Fibroblast of lung (primary cell): ENCODE data around the gene IPP. TPM values are rescaled to one million over a fixed set of nuclear protein-coding genes. Genes with fewer than 3 reads are reported as not detected.

ENCODE experiments used
- DNase-seq, 2 donors: peaks; one replicate each; pipeline versions ENCODE4 v3.0.0 to v3.0.0-alpha.2; 2010; ENCODE audit warnings: low read depth in 2 of 2
- H2AFZ ChIP-seq: 2 replicates; pipeline ENCODE4 v1.5.1; 2012; ENCODE audit warnings: low read length, control low read depth, inconsistent platforms
- H3K27ac ChIP-seq: 2 replicates; pipeline ENCODE4 v1.5.1; 2011; ENCODE audit warnings: low read length, control low read depth; ENCODE audit not compliant: insufficient read depth
- H3K27me3 ChIP-seq: 2 replicates; pipeline ENCODE4 v1.5.1; 2011; ENCODE audit warnings: mild to moderate bottlenecking, low read length; ENCODE audit not compliant: control insufficient read depth, insufficient read depth
- H3K36me3 ChIP-seq: 2 replicates; pipeline ENCODE4 v1.5.1; 2011; ENCODE audit warnings: low read length; ENCODE audit not compliant: control insufficient read depth, insufficient read depth
- H3K4me1 ChIP-seq: 2 replicates; pipeline ENCODE4 v1.5.1; 2011; ENCODE audit warnings: low read length; ENCODE audit not compliant: control insufficient read depth, insufficient read depth; ENCODE audit errors: extremely low read depth
- H3K4me2 ChIP-seq: 2 replicates; pipeline ENCODE4 v1.5.1; 2011; ENCODE audit warnings: low read length, control low read depth; ENCODE audit not compliant: insufficient read depth; ENCODE audit errors: extremely low read depth
- H3K4me3 ChIP-seq, 4 experiments: fragments of 200-600 bp in 1 of 4; sonication (generic) in 1 of 4; replicated peaks in 1 of 4; 2 replicates each; pipeline ENCODE4 v1.5.1; 2011 to 2016; ENCODE audit warnings: low read length in 4 of 4, low read depth in 3 of 4, mild to moderate bottlenecking in 3 of 4, control low read depth in 2 of 4, inconsistent platforms in 1 of 4, mixed read lengths in 1 of 4; ENCODE audit not compliant: insufficient read depth in 1 of 4; ENCODE audit errors: control extremely low read depth in 1 of 4
- H3K79me2 ChIP-seq: 2 replicates; pipeline ENCODE4 v1.5.1; 2012; ENCODE audit warnings: mild to moderate bottlenecking, low read length, inconsistent platforms; ENCODE audit not compliant: control insufficient read depth, insufficient read depth
- H3K9ac ChIP-seq: 2 replicates; pipeline ENCODE4 v1.5.1; 2011; ENCODE audit warnings: mild to moderate bottlenecking, low read length, control low read depth; ENCODE audit not compliant: insufficient read depth
- H3K9me3 ChIP-seq: 2 replicates; pipeline ENCODE4 v1.5.1; 2012; ENCODE audit warnings: low read depth, low read length; ENCODE audit not compliant: control insufficient read depth, insufficient read depth
- H4K20me1 ChIP-seq: 2 replicates; pipeline ENCODE4 v1.5.1; 2011; ENCODE audit warnings: low read length; ENCODE audit not compliant: control insufficient read depth, insufficient read depth; ENCODE audit errors: extremely low read depth
- EZH2 ChIP-seq: IDR thresholded peaks from 2 replicates; pipeline ENCODE4 v1.5.1; 2012; ENCODE audit warnings: low read length, control low read depth, mild to moderate bottlenecking; ENCODE audit errors: missing control alignments
- polyA plus RNA-seq, 2 donors: library from polyadenylated mRNA; depleted of rRNA in 1 of 2; stranded (reverse) in 1 of 2; unstranded in 1 of 2; fragments of >200 nt; gene quantifications; 2 replicates each; pipeline ENCODE4 v1.2.1, GENCODE V29; 2011 to 2012; ENCODE audit warnings: missing spikeins in 1 of 2
- total RNA-seq: library from RNA; depleted of rRNA; stranded (reverse); fragments of >200 nt; gene quantifications from 2 replicates; pipeline ENCODE4 v1.2.1, GENCODE V29; 2014
- TF ChIP-seq, protein P1 (sequence below), 2 donors: IDR thresholded peaks in 1 of 2; conservative IDR thresholded peaks in 1 of 2; 1 replicate in 1 of 2; 2 replicates in 1 of 2; pipeline ENCODE4 v1.5.1; 2011 to 2012; ENCODE audit warnings: low read length in 2 of 2, control low read depth in 1 of 2, inconsistent platforms in 1 of 2, low read depth in 1 of 2, mild to moderate bottlenecking in 1 of 2

IPP gene
- total and polyA plus RNA-seq, 2 donors (not counting 1 experiment from before 2014, with no cell fraction given), result 11.0 to 15.2 TPM

DNA sequence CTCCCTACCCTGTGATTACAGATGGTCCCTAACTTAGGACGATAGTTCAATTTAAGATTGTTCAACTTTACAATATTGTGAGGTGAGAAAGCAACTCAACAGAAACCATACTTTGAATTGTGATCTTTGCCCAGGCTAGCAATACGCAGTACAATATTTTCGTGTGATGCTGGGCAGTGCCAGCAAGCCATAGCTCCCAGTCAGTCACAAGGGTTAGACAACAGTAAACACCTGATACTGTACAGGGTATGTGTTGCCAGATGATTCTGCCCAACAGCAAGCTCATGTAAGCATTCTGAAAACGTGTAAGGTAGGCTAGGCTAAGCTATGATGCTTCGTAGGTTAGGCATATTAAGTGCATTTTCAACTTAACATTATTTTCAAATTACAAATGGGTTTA, 76.0 kb downstream of the IPP start:
- peaks cover 6% of the 10 kb centered on the region for H4K20me1 ChIP-seq
- no peak overlapping the region for H3K4me2 ChIP-seq
- H3K36me3 ChIP-seq, result peaks cover 1% of the 10 kb centered on the region
- peaks cover 86% of the 10 kb centered on the region for H3K79me2 ChIP-seq
- H2AFZ ChIP-seq, result no peak overlapping the region
- H3K4me3 ChIP-seq, result no peak overlapping the region
- H3K9me3 ChIP-seq, result no peaks in the 10 kb centered on the region
- H3K9ac ChIP-seq, result no peak overlapping the region
- H3K4me1 ChIP-seq, result peaks cover 11% of the 10 kb centered on the region
- TF ChIP-seq, protein P1, sequence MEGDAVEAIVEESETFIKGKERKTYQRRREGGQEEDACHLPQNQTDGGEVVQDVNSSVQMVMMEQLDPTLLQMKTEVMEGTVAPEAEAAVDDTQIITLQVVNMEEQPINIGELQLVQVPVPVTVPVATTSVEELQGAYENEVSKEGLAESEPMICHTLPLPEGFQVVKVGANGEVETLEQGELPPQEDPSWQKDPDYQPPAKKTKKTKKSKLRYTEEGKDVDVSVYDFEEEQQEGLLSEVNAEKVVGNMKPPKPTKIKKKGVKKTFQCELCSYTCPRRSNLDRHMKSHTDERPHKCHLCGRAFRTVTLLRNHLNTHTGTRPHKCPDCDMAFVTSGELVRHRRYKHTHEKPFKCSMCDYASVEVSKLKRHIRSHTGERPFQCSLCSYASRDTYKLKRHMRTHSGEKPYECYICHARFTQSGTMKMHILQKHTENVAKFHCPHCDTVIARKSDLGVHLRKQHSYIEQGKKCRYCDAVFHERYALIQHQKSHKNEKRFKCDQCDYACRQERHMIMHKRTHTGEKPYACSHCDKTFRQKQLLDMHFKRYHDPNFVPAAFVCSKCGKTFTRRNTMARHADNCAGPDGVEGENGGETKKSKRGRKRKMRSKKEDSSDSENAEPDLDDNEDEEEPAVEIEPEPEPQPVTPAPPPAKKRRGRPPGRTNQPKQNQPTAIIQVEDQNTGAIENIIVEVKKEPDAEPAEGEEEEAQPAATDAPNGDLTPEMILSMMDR (conservative IDR thresholded peaks at IDR 0.05 in 1 of 2, IDR thresholded peaks at IDR 0.05 in 1 of 2; ENCODE audit: low read depth in 1 of 2, low read length in 2 of 2), result no peak
- TF ChIP-seq EZH2, result no peak
- DNase-seq, result no peak
- no peak overlapping the region for H3K27ac ChIP-seq
- H3K27me3 ChIP-seq, result no peaks in the 10 kb centered on the region

DNA sequence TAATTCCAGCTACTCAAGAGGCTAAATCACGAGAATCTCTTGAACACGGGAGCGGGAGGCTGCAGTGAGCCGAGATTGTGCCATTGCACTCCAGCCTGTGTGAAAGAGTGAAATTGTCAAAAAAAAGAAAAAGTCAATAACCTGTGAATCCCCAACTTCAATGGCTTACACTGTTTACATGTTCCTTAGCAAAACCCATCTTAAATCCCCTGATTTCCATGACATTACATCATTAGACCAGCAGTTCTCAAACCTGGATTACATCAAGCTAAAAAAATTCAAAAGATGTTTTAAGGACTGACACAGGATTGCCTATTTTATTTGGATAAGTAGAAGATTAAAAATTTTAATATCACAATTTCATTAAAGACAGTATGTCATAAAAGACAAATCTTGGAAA, 76.5 kb downstream of the IPP start:
- H3K27ac ChIP-seq, result no peak overlapping the region
- H2AFZ ChIP-seq, result no peak overlapping the region
- TF ChIP-seq, protein P1 (conservative IDR thresholded peaks at IDR 0.05 in 1 of 2, IDR thresholded peaks at IDR 0.05 in 1 of 2; ENCODE audit: low read depth in 1 of 2, low read length in 2 of 2), result no peak
- H4K20me1 ChIP-seq, result peaks cover 4% of the 10 kb centered on the region
- H3K36me3 ChIP-seq, result peaks cover 1% of the 10 kb centered on the region
- no peak overlapping the region for H3K4me2 ChIP-seq
- peak; percentile 37 to 40 for DNase-seq
- H3K9me3 ChIP-seq, result no peaks in the 10 kb centered on the region
- no peak overlapping the region for H3K4me3 ChIP-seq
- H3K27me3 ChIP-seq, result no peaks in the 10 kb centered on the region
- H3K9ac ChIP-seq, result no peak overlapping the region
- H3K4me1 ChIP-seq, result peaks cover 11% of the 10 kb centered on the region
- peaks cover 84% of the 10 kb centered on the region for H3K79me2 ChIP-seq

DNA sequence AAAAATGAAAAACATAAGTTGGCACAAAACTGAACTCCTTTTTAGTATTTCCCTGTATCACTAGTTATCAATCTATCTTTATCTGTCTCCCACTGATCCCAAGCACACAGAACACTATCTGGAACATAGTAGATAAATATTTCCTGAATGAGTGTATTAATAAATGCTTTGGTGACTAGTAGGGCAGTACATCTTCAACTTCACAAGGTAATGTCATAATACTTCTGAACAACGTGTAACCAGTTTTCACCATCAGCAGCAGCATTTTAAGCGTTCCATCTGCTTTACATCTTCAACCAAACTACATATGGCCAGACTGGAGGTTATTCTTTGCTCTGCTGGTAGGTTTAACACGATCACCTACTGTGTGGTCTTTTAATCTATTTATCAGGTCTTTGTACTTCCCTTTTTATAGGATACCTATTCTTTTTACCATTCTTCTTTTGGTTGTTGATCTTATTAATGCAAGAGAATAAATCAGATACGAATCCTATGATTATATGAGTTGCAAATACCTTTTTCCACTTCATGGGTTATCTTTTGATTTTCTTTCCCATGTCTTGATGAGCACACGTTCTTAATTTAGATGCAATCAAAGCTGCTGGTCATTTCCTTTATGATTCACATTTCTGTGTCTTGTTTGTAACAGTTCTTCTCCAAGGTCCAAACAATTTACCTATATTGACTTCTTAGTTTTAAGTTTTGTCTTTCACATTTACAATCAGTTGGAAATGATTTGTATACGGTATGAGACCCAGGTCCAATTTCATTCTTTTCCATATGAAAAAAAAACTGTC, 80.4 kb downstream of the IPP start:
- H3K9ac ChIP-seq, result no peak overlapping the region
- no peak overlapping the region for H3K4me2 ChIP-seq
- no peaks in the 10 kb centered on the region for H3K27me3 ChIP-seq
- H2AFZ ChIP-seq, result no peak overlapping the region
- H3K36me3 ChIP-seq, result peaks cover 1% of the 10 kb centered on the region
- H3K79me2 ChIP-seq, result peaks cover 88% of the 10 kb centered on the region
- no peak overlapping the region for H3K27ac ChIP-seq
- H3K9me3 ChIP-seq, result no peaks in the 10 kb centered on the region
- H4K20me1 ChIP-seq, result no peaks in the 10 kb centered on the region
- no peak overlapping the region for H3K4me3 ChIP-seq
- peak in 1 of 2 donors; percentile 28 for DNase-seq
- peaks cover 12% of the 10 kb centered on the region for H3K4me1 ChIP-seq
- no peak for TF ChIP-seq EZH2
- TF ChIP-seq, protein P1 (conservative IDR thresholded peaks at IDR 0.05 in 1 of 2, IDR thresholded peaks at IDR 0.05 in 1 of 2; ENCODE audit: low read depth in 1 of 2, low read length in 2 of 2), result no peak
